AG04449 (cell line): ENCODE data around the gene CHRM5.

Experiments
- CTCF ChIA-PET: fragments of 350-600 bp; formaldehyde crosslinking; extraction: SDS; loops from one replicate; lab custom pipeline; 2021; ENCODE audit warnings: antibody characterized with exemption; lab: Yijun Ruan, JAX
- POLR2A ChIA-PET: fragments of 400-600, 350-600 bp; formaldehyde crosslinking; extraction: SDS; loops from one replicate; lab custom pipeline; 2020; ENCODE audit warnings: antibody characterized with exemption, inconsistent platforms; lab: Yijun Ruan, JAX
- DNase-seq: peaks from one replicate; pipeline ENCODE4 v3.0.0-alpha.2; 2010; ENCODE audit warnings: low read depth, low spot score
- H3K4me3 ChIP-seq: 2 replicates; pipeline ENCODE4 v1.5.1; 2011; ENCODE audit warnings: low read depth, mild to moderate bottlenecking, control low read depth, low read length
- TF ChIP-seq, protein P1 (sequence below): IDR thresholded peaks from one replicate; pipeline ENCODE4 v1.5.1; 2011; ENCODE audit warnings: mild to moderate bottlenecking, moderate library complexity, low read length, control low read depth, inconsistent platforms; ENCODE audit not compliant: insufficient read depth; ENCODE audit errors: missing control alignments

The CHRM5 gene

DNA sequence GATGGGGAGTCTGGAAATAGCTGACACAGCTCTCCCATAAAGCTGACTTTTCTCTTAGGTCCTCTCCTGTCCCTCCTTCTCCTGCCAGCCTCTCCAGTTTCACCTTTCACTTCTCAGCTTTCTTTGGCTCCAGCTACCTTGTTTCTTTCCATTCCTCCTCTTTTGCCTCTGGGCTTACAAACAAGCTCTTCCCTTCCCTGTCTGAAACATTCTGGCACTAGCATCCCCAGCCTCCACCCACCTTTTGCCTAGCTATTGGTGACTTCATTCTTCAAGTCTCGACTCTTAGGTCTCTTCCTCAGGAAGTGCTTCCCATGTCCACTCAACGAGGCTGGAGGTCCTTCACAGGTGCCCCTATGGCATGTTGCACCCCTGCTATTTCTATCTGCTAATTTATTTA, 91.2 kb downstream of the CHRM5 start:
- TF ChIP-seq, protein P1, sequence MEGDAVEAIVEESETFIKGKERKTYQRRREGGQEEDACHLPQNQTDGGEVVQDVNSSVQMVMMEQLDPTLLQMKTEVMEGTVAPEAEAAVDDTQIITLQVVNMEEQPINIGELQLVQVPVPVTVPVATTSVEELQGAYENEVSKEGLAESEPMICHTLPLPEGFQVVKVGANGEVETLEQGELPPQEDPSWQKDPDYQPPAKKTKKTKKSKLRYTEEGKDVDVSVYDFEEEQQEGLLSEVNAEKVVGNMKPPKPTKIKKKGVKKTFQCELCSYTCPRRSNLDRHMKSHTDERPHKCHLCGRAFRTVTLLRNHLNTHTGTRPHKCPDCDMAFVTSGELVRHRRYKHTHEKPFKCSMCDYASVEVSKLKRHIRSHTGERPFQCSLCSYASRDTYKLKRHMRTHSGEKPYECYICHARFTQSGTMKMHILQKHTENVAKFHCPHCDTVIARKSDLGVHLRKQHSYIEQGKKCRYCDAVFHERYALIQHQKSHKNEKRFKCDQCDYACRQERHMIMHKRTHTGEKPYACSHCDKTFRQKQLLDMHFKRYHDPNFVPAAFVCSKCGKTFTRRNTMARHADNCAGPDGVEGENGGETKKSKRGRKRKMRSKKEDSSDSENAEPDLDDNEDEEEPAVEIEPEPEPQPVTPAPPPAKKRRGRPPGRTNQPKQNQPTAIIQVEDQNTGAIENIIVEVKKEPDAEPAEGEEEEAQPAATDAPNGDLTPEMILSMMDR, result no peak
- CTCF ChIA-PET, result interaction anchor here (1.5 to 9.0 kb wide), 7 partner anchors 11 to 528 kb away, joined by 3 to 101 read pairs (median 12); partner anchors contain the start of genes KATNBL1 and LPCAT4
- POLR2A ChIA-PET, result no interaction called here
- H3K4me3 ChIP-seq, result no peak overlapping the region
- DNase-seq, result no peak

DNA sequence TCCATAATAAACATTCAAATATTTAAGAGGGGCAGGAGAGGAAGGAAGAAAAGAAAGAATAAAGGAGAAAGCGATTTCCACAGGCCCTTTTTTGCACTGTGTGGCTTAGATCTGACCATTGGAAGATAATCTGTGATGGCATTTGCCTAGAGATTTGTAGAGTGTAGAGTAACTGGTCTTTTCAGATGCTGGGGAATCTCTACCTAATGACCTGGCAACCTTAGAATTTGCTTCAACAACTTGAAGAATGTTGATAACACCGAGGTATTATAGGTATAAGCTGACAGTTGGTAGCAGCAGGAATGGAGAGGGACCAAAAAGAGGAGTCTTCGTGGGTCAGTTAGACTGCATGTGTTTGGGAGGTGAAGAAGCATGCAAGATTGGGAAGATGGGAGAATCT, 91.6 kb downstream of the CHRM5 start:
- no peak for DNase-seq
- H3K4me3 ChIP-seq, result no peak overlapping the region
- CTCF ChIA-PET, result interaction anchor here (1.5 to 9.0 kb wide), 8 partner anchors 11 to 528 kb away, joined by 3 to 101 read pairs (median 12); partner anchors contain the start of genes KATNBL1 and LPCAT4
- TF ChIP-seq, protein P1, result no peak
- POLR2A ChIA-PET, result no interaction called here

DNA sequence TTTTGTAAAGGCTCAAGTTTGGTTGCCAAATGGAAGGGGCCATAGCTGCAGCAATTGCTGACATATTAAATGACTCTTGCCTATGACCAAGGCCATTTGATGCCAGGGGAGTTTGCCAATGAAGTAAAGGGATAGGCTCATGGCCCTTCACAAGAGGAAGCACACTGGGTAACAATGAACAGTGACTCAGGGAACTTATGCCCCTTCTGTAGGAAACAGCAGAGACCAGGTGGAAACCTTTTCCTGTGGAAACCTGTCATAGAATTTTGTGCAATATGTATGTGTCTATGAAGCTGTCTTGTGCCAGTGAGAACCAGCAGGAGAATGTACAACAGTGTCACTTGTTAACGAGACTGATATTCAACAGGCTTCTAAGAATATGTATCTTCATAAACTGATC, 96.1 kb downstream of the CHRM5 start:
- no peak for DNase-seq
- TF ChIP-seq, protein P1, result no peak
- H3K4me3 ChIP-seq, result no peak overlapping the region
- ChIA-PET CTCF (interaction anchor here (0.6 to 9.0 kb wide), 5 partner anchors 15 to 303 kb away, joined by 3 to 101 read pairs (median 4); partner anchors contain the start of genes KATNBL1, LPCAT4 and PGBD4), POLR2A (no interaction called here)

- CTCF ChIA-PET, result interaction anchor here (1.2 to 9.0 kb wide), 2 partner anchors 9 to 145 kb away, joined by 5 to 101 read pairs; partner anchors contain the start of gene KATNBL1
- TF ChIP-seq, protein P1, result no peak
- POLR2A ChIA-PET, result no interaction called here
- DNase-seq, result no peak
- H3K4me3 ChIP-seq, result no peak overlapping the region
Measured at GRCh38 chr15:34065261-34065660, 97.0 kb downstream of the CHRM5 start.

DNA sequence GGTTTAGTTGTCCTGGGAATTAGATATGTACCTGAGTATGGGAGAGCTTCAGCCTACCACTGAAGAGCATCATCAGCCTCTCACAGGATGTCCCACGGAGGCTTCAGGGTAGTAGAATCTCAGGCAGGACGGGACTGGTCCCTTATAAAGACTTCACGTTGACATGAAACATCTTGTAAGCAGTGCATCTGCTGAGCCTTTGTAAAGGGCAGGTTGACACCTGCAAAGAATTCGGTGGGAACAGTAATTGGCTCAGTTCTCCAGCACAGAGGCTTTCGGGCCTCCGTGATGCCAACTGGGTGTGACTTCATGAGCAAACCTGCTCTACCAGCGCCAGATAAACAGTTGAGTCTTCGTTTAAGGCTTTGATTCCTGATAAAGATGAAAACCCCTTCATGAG, 97.6 kb downstream of the CHRM5 start:
- TF ChIP-seq, protein P1, result no peak
- DNase-seq, result no peak
- no peak overlapping the region for H3K4me3 ChIP-seq
- POLR2A ChIA-PET, result no interaction called here
- CTCF ChIA-PET, result interaction anchor here (0.7 to 9.0 kb wide), 4 partner anchors 10 to 144 kb away, joined by 3 to 101 read pairs (median 4); partner anchors contain the start of gene KATNBL1

DNA sequence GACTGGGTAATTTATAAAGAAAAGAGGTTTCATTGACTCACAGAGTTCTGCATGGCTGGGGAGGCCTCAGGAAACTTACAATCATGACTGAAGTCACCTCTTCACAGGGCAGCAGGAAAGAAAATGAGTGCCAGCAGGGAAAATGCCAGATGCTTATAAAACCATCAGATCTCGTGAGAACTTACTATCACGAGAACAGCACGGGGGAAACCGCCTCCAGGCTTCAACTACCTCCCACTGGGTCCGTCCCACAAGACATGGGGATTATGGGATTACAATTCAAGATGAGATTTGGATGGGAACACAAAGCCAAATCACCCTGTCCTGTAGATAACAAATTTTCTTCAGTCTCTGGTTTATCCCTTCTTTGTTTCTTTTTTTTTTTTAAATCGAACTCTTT, 101.7 kb downstream of the CHRM5 start:
- CTCF ChIA-PET, result interaction anchor here (2.2 kb wide), 1 partner anchor 9 kb away, joined by 17 read pairs; no protein-coding TSS in a partner anchor

More for the DNA sequence above, 101.7 kb downstream of the CHRM5 start:
- DNase-seq, result no peak
- no peak overlapping the region for H3K4me3 ChIP-seq
- POLR2A ChIA-PET, result no interaction called here
- TF ChIP-seq, protein P1, result no peak
